Fibroblast of lung (primary cell): Measurements from ENCODE around the gene HABP2.

ENCODE experiments used
- CTCF ChIP-seq, 2 donors: IDR thresholded peaks in 1 of 2; conservative IDR thresholded peaks in 1 of 2; 1 replicate in 1 of 2; 2 replicates in 1 of 2; pipeline ENCODE4 v1.5.1; 2011 to 2012; ENCODE audit warnings: low read length in 2 of 2, control low read depth in 1 of 2, inconsistent platforms in 1 of 2, low read depth in 1 of 2, mild to moderate bottlenecking in 1 of 2
- EZH2 ChIP-seq: IDR thresholded peaks from 2 replicates; pipeline ENCODE4 v1.5.1; 2012; ENCODE audit warnings: low read length, control low read depth, mild to moderate bottlenecking; ENCODE audit errors: missing control alignments

DNA sequence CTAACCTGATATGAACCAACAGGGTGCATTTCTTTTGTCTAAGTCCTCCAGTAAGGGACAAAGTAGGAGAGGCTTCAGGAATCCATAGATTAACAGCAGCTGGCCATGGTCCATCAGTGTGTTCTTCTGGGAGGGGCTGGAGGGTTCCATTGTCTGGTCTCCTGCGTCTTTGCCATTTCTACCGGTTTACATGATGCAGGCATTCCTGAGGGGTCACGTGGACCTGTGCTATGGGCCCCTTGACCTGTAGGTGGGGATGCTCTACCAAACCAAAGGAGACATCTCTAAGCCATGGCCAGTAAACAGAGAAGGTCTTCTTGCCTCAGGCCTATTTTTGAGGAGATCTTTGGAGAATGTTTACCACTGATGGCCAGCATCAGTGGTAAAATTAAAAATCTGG lies 28.7 kb upstream of the HABP2 start:
- no peak for TF ChIP-seq CTCF (conservative IDR thresholded peaks at IDR 0.05 in 1 of 2, IDR thresholded peaks at IDR 0.05 in 1 of 2; ENCODE audit: low read depth in 1 of 2, low read length in 2 of 2)
- no peak for TF ChIP-seq EZH2
